Smooth muscle cell (in vitro differentiated cells): ENCODE measurements around the gene GPX7. TPM values are rescaled to one million over a fixed set of nuclear protein-coding genes. Genes with fewer than 3 reads are reported as not detected.

ENCODE experiments used
- DNase-seq: peaks from one replicate; lab custom pipeline; 2025; ENCODE audit not compliant: unreplicated experiment; lab: John Stamatoyannopoulos, UW
- H2AFZ ChIP-seq: fragments of 200-600 bp; sonication (generic); 2 replicates; pipeline ENCODE4 v1.6.0; 2016; ENCODE audit warnings: antibody characterized with exemption, low read depth, mild to moderate bottlenecking
- H3F3A ChIP-seq: fragments of 200-600 bp; sonication (generic); 2 replicates; pipeline ENCODE4 v1.6.0; 2017; ENCODE audit warnings: antibody characterized with exemption, low read depth
- H3K27ac ChIP-seq: fragments of 200-600 bp; sonication (generic); 2 replicates; pipeline ENCODE4 v1.5.1; 2016; ENCODE audit warnings: low read depth, mild to moderate bottlenecking
- H3K27me3 ChIP-seq: fragments of 200-600 bp; sonication (generic); 2 replicates; pipeline ENCODE4 v1.6.1; 2016; ENCODE audit warnings: low read depth, mild to moderate bottlenecking
- H3K36me3 ChIP-seq: fragments of 200-600 bp; sonication (generic); 2 replicates; pipeline ENCODE4 v1.5.1; 2016; ENCODE audit warnings: low read depth
- H3K4me1 ChIP-seq: fragments of 200-600 bp; sonication (generic); 2 replicates; pipeline ENCODE4 v1.5.1; 2016; ENCODE audit warnings: low read depth
- H3K4me2 ChIP-seq: fragments of 200-600 bp; sonication (generic); 2 replicates; pipeline ENCODE4 v1.6.0; 2016; ENCODE audit warnings: mild to moderate bottlenecking
- H3K4me3 ChIP-seq: fragments of 200-600 bp; sonication (generic); 2 replicates; pipeline ENCODE4 v1.5.1; 2016; ENCODE audit warnings: mild to moderate bottlenecking
- H3K79me2 ChIP-seq: fragments of 200-600 bp; sonication (generic); 2 replicates; pipeline ENCODE4 v1.6.0; 2016; ENCODE audit warnings: low read depth, mild to moderate bottlenecking
- H3K9ac ChIP-seq: fragments of 200-600 bp; sonication (generic); 2 replicates; pipeline ENCODE4 v1.6.0; 2016; ENCODE audit warnings: low read depth
- H3K9me3 ChIP-seq: fragments of 200-600 bp; sonication (generic); replicated peaks from 2 replicates; pipeline ENCODE4 v1.5.1; 2016; ENCODE audit warnings: low read depth
- H4K20me1 ChIP-seq: fragments of 200-600 bp; sonication (generic); 2 replicates; pipeline ENCODE4 v1.6.0; 2016; ENCODE audit warnings: low read depth
- WGBS: methylation state at CpG from one replicate; pipeline ENCODE4 v1.1.7; 2016; ENCODE audit warnings: low lambda C conversion rate; 5-methylcytosine and 5-hydroxymethylcytosine counted together
- polyA plus RNA-seq: library from polyadenylated mRNA; unstranded; fragments of >200 nt; fragmentation: Nextera tagmentation; extraction: Ambion mirVana; gene quantifications from 2 replicates; pipeline ENCODE4 v1.2.1, GENCODE V29; 2016
- total RNA-seq: library from RNA; depleted of rRNA; stranded (reverse); fragments of >200 nt; gene quantifications from 2 replicates; pipeline ENCODE4 v1.2.3, GENCODE V29; 2014
- TF ChIP-seq, protein P1 (sequence below): fragments of 200-600 bp; sonication (generic); IDR thresholded peaks from 2 replicates; pipeline ENCODE4 v1.5.1; 2017; ENCODE audit warnings: borderline replicate concordance, mild to moderate bottlenecking, antibody characterized with exemption; ENCODE audit not compliant: insufficient read depth, poor library complexity, severe bottlenecking

The GPX7 gene
- total and polyA plus RNA-seq, 2 experiments from 2014 or later, result 164 to 192 TPM

GRCh38 chr1:52629667-52630066 is 27.5 kb downstream of the GPX7 start:
- H3K4me1 ChIP-seq, result no peaks in the 10 kb centered on the region
- H3F3A ChIP-seq, result no peaks in the 10 kb centered on the region
- no peak overlapping the region for H3K4me3 ChIP-seq
- no peaks in the 10 kb centered on the region for H4K20me1 ChIP-seq
- H3K36me3 ChIP-seq, result no peaks in the 10 kb centered on the region
- no peaks in the 10 kb centered on the region for H3K79me2 ChIP-seq
- no peak overlapping the region for H3K4me2 ChIP-seq
- H2AFZ ChIP-seq, result no peak overlapping the region
- no peak overlapping the region for H3K9ac ChIP-seq
- 100% methylated on average over 2 of the region's 2 CpGs for WGBS
- TF ChIP-seq, protein P1, sequence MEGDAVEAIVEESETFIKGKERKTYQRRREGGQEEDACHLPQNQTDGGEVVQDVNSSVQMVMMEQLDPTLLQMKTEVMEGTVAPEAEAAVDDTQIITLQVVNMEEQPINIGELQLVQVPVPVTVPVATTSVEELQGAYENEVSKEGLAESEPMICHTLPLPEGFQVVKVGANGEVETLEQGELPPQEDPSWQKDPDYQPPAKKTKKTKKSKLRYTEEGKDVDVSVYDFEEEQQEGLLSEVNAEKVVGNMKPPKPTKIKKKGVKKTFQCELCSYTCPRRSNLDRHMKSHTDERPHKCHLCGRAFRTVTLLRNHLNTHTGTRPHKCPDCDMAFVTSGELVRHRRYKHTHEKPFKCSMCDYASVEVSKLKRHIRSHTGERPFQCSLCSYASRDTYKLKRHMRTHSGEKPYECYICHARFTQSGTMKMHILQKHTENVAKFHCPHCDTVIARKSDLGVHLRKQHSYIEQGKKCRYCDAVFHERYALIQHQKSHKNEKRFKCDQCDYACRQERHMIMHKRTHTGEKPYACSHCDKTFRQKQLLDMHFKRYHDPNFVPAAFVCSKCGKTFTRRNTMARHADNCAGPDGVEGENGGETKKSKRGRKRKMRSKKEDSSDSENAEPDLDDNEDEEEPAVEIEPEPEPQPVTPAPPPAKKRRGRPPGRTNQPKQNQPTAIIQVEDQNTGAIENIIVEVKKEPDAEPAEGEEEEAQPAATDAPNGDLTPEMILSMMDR, result no peak
- H3K27me3 ChIP-seq, result peaks cover 22% of the 10 kb centered on the region
- H3K9me3 ChIP-seq, result no peaks in the 10 kb centered on the region
- no peak for DNase-seq
- H3K27ac ChIP-seq, result no peak overlapping the region

DNA sequence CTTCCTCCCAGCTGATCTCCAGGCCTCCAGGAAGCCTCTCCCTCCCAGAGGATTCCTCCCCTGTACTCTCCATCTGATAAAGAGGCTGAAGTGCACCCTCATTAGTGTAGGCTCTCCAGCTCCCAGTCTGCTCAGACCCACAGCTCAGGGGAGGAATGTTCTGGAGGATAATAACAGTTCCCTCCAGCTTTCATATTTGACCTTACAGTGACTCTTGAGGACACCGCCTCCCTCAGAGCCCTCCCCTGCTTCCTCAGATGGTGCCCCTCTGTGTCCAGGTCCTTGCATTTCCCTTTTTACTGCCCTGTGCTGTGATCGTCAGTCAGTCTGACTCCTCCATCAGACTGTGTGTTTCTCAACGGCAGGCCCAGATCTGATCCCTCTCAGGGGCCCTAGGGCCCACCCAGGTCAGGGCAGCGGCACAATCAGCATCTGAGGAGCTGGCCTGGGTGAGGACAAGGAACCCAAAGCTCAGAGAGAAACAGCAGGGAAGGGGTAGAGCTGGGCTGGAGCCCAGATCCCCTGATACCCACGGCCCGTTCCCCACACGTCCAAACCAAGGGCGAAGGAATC is 29.7 kb downstream of the GPX7 start:
- H3K27ac ChIP-seq, result no peak overlapping the region
- no peaks in the 10 kb centered on the region for H3F3A ChIP-seq
- H3K4me3 ChIP-seq, result no peak overlapping the region
- H3K4me1 ChIP-seq, result no peaks in the 10 kb centered on the region
- no peak overlapping the region for H3K4me2 ChIP-seq
- no peak overlapping the region for H2AFZ ChIP-seq
- WGBS, result 79% methylated on average over 8 of the region's 8 CpGs
- peaks cover 22% of the 10 kb centered on the region for H3K27me3 ChIP-seq
- TF ChIP-seq, protein P1, result no peak
- no peaks in the 10 kb centered on the region for H3K79me2 ChIP-seq
- H3K9me3 ChIP-seq, result no peaks in the 10 kb centered on the region
- H4K20me1 ChIP-seq, result no peaks in the 10 kb centered on the region
- no peak overlapping the region for H3K9ac ChIP-seq
- no peak for DNase-seq
- no peaks in the 10 kb centered on the region for H3K36me3 ChIP-seq

DNA sequence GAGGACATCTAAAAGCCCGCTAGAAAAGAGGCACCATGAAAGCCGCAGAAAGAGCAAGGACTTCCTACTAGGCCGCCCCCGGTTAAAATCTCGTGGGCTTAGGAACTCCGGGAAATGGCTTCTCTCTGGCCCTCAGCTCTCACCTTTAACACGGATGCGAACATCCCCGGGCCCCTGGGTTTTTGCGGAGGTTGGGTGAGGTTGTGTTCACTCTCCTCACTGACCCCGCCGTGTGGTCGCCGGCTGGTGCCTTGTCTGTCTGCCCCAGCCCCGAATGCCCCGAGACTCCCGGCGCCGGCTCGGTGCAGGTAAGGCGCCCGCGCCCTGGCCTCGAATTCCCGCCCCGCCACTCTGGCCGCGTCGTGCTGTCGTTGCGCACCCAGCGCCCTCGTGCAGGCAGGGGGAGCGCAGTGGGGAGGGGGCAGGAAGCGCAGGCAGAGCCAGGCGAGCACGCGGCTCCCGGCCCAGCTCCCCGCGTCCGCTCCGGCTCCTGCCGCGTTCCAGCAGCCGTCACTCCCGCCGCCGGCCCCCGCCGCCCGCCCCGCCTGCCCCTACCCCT is 30.6 kb downstream of the GPX7 start, which contains the start of gene SHISAL2A:
TSS of gene SHISAL2A (plus strand) at position 437 of the 559 bp plus-strand sequence. CDS start 326 bp downstream, outside the sequence.
- no peaks in the 10 kb centered on the region for H3K4me1 ChIP-seq
- no peaks in the 10 kb centered on the region for H3K9me3 ChIP-seq
- TF ChIP-seq, protein P1, result no peak
- no peaks in the 10 kb centered on the region for H3F3A ChIP-seq
- no peaks in the 10 kb centered on the region for H3K36me3 ChIP-seq
- H3K9ac ChIP-seq, result no peak within 1 kb of the TSS
- H3K27ac ChIP-seq, result no peak within 1 kb of the TSS
- DNase-seq, result no peak
- H3K27me3 ChIP-seq, result peaks cover 22% of the 10 kb centered on the region
- H3K4me2 ChIP-seq, result peak within 1 kb of the TSS; percentile 91
- H3K4me3 ChIP-seq, result peak within 1 kb of the TSS; percentile 54
- H2AFZ ChIP-seq, result peak within 1 kb of the TSS; percentile 91
- no peaks in the 10 kb centered on the region for H3K79me2 ChIP-seq
- WGBS, result 22% methylated on average over 20 of the region's 53 CpGs
- no peaks in the 10 kb centered on the region for H4K20me1 ChIP-seq
